D341Med (cell line): ENCODE data around the gene IL6R.
"Not testable (repeated sequence)": the region's sequence is repeated elsewhere in the genome, so short reads cannot be mapped to it uniquely, and the experiment has no call there.

ENCODE experiments used
- DNase-seq: peaks from one replicate; pipeline ENCODE4 v3.0.0; 2012; ENCODE audit warnings: low spot score

The IL6R gene

GRCh38 chr1:154404984-154405746 is at the start of gene IL6R:
TSS of gene IL6R (plus strand) at chr1:154405343. CDS start at chr1:154405630, 287 bp downstream.
- DNase-seq: peak; percentile 77

DNA sequence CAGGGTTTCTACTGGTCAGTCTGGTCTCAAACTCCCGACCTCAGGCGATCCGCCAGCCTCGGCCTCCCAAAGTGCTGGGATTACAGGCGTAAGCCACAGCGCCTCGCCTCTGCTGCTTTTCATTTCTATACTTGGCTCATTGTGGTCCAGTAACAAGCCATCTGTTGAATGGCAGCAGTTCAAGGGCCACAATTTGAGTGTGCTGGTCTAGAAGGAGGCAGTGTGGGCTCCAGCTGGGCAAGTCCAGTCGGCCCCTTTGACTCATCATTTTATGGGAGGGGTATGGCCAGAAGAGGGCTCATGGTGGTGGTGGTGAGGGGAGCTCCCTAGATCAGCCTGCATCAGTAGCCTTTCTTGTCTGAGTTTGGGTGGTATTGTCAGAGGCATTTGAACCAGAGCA is 46.6 kb upstream of the IL6R start:
- DNase-seq: no peak

DNA sequence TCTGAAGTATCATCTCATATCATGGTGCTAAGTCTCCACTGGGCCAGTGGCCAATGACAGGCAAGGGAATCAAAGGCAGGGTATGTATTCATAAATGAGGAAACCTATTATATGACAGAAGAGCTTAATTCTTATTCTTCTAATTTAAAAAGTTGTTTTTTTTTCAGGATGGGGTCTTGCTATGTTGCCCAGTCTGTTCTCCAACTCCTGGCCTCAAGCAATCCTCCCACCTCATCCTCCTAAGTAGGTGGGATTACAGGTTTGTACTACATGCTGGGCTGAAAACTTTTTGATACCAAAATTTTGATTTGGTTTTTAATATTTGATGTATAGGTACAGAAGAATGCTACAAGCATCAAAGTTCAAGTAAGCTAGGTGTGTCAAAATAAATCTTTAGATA is 44.9 kb upstream of the IL6R start:
- DNase-seq: no peak

- DNase-seq: not testable (repeated sequence)
These were observed 44.3 kb upstream of the IL6R start for GRCh38 chr1:154360881-154361280.

GRCh38 chr1:154361357-154361756 is 43.8 kb upstream of the IL6R start:
- no peak for DNase-seq

DNA sequence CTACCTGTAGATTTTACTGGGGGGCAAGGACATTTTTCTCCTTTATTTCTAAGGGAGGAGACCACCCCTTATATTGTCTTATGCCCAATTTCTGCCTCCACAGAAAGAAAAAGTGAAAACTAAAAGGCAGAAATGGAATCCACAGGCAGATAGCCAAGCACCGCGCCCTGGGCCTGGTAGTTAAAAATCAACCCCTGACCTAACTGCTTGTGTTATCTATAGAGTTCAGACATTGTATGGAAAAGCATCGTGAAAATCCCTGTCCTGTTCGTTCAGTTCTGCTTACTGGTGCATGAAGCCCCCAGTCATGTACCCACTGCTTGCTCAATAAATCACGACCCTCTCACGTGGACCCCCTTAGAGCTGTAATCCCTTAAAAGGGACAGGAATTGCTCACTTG is 33.7 kb upstream of the IL6R start:
- DNase-seq: no peak

DNA sequence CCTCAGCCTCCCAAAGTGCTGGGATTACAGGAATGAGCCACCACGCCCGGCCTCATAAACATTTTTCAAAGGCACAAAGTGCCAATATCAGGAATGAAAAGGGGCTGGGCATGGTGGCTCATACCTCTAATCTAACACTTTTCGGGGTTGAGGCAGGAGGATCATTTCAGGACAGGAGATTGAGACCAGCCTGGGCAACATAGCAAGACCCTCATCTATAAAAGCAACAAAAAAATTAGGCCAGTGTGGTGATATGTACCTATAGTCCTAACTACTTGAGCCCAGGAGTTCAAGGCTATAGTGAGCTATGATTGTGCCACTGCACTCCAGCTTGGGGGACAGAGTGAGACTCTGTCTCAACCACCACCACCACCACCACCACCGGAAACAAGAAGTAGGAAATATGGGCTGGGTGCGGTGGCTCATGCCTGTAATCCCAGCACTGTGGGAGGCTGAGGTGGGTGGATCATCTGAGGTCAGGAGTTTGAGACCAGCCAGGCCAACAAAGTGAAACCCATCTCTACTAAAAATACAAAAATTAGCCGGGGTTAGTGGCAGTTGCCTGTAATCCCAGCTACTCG is 31.3 kb upstream of the IL6R start:
- not testable (repeated sequence) for DNase-seq

DNA sequence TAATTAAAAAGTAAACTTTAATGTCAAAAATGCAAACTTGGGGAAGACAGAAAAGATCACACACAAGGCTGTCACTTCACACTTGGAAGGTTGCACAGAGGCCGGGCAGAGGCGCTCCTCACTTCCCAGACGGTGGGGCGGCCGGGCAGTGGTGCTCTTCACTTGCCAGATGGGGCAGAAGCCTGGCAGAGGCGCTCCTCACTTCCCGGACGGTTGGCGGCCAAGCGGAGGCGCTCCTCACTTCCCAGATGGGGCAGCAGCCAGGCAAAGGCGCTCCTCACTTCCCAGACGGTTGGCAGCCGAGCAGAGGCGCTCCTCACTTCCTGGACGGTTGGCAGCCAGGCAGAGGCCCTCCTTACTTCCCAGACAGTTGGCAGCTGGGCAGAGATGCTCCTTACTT is 25.8 kb upstream of the IL6R start:
- DNase-seq: no peak

GRCh38 chr1:154384650-154385489 is 20.3 kb upstream of the IL6R start:
- no peak for DNase-seq

DNA sequence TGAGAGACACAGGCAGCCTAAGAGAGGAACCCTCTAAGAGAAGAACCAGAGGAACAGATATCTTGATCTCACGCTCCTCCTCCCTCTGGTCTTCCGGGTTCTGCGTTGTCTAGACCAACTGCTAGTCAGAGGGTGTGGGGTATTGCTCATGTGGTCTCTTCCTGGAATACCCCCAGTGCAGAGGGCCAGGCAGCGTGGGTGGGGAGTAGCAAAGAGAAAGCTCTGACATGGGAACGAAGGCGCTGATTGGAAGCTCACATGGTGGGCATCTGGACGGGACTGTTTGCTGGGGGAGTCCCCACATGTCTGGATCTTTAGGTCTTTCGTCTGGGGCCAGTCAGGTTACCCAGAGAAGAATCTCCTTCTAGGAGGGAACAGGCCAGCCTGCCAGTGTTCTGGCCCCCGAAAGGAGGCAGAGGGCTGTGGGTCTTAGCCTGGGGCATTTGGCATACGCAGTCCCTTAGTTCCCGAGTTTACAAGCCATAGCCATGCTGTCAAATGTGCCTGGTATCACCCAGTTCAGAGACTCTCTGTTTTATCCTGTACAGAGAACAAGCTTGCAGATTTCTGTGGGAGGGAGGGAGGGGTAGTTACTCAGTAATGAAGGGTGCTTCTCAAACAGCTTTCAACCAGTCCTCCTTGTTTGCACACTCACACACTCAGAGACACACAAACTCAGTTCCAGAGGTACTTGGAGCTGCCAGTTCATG is 18.3 kb upstream of the IL6R start:
- DNase-seq: no peak

- DNase-seq: no peak
These were observed 13.9 kb upstream of the IL6R start for GRCh38 chr1:154391086-154391770.

GRCh38 chr1:154398141-154398540 is 7.0 kb upstream of the IL6R start:
- DNase-seq: no peak

- no peak for DNase-seq
These were observed 6.5 kb upstream of the IL6R start for GRCh38 chr1:154398678-154399077.

DNA sequence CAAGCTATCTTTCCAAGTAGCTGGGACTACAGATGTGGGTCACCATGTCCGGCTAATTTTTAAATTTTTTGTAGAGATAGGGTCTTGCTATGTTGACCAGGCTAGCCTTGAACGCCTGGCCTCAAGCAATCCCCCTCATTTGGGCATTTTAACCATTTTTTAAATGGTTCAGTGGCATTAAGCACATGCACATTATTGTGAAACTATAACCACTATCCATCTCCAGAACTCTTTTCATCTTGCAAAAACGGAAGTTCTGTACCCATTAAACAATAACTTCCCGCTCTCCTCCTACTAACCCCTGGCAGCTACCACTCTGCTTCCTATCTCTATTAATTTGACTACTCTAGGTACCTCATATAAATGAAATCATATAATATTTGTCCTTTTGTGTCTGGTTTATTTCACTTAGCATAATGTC is 4.8 kb upstream of the IL6R start:
- DNase-seq: no peak

GRCh38 chr1:154402409-154402921 is 2.7 kb upstream of the IL6R start:
- DNase-seq: no peak

GRCh38 chr1:154403261-154403943 is 1.7 kb upstream of the IL6R start:
- DNase-seq: no peak

GRCh38 chr1:154403983-154404382 is 1.2 kb upstream of the IL6R start:
- no peak for DNase-seq

- peak; percentile 18 for DNase-seq
These were observed 622 bp upstream of the IL6R start for GRCh38 chr1:154404511-154404931.

DNA sequence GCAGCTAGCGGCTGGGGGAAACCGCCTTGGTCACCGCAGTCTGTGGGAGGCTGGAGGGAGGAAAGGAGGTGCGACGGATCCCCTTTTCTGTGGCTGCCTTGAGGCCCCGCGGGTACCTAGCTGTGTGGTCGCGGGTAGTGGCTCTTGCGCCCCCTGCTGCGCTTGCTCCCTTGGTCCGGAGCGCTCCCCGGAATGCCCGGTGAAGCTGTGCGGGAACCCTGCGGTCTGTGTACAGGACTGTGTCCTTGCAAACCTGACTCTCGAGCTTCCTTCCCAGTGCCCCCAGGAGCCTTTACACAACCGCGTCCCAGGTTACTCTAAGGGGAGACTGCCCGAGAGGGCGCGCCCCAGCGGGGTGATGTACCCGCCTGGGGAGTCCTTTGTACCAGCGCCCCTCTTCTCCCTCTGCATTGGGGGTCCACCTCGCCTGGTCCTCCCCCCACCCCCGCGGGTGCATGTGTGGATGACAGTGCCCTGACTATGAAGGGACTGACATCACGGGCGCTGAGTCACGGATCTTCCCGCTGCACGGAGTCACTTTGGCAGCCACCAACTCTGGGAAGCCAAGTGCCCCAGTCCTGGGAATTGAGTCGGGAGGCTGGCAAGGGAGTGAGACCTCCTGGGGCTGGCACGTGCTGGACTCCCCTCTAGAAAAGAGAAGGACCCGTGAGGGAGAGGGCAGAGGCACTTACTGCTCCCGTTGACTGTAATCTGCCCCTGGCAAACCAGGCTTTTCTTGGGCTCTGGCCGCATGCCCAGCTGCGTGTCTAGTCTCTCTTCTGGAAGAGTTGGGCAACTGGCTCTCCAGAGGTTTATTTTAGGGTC is 816 bp downstream of the IL6R start:
- peak; percentile 73 for DNase-seq

DNA sequence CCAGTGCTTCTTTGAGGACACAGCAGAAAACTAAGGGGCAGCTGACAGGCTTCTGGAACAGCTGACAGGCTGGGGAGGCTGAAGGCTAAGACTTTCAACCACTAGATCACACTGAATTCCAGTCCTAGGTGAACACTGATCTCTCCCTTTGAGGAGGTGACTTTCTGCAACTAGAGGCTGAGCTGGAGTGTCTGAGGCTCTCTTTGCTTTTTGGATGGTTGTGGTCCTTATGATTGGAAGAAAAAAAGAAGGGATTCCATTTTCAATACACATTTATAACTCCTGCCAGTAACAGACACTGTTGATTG is 1.4 kb downstream of the IL6R start:
- DNase-seq: no peak
